ENCODE results near the gene ZNF785.

- TF ChIP-seq CTCF (conservative IDR thresholded peaks at IDR 0.05 in 1 of 2, IDR thresholded peaks at IDR 0.05 in 1 of 2; ENCODE audit: extremely low read depth in 1 of 2, insufficient read depth in 1 of 2, low read depth in 1 of 2, low read length in 2 of 2) (no peak), EZH2 (IDR thresholded peaks at IDR 0.05; ENCODE audit: borderline replicate concordance, low read length) (no peak)
Observed at GRCh38 chr16:30585022-30585399, 486 bp downstream of the ZNF785 start.
